ENCODE data around the gene VRK2.

GRCh38 chr2:58051445-58051844 is 4.8 kb downstream of the VRK2 start:
- no peak for TF ChIP-seq CTCF (IDR thresholded peaks at IDR 0.05)
- TF ChIP-seq POLR2A (IDR thresholded peaks at IDR 0.05), result no peak
